ENCODE measurements around the gene PUS3. TPM values are rescaled to one million over a fixed set of nuclear protein-coding genes. Genes with fewer than 3 reads are reported as not detected.

PUS3 gene
- total and polyA plus RNA-seq, 5 experiments from 2014 or later: 8.2 to 16.7 (median 9.5) TPM

DNA sequence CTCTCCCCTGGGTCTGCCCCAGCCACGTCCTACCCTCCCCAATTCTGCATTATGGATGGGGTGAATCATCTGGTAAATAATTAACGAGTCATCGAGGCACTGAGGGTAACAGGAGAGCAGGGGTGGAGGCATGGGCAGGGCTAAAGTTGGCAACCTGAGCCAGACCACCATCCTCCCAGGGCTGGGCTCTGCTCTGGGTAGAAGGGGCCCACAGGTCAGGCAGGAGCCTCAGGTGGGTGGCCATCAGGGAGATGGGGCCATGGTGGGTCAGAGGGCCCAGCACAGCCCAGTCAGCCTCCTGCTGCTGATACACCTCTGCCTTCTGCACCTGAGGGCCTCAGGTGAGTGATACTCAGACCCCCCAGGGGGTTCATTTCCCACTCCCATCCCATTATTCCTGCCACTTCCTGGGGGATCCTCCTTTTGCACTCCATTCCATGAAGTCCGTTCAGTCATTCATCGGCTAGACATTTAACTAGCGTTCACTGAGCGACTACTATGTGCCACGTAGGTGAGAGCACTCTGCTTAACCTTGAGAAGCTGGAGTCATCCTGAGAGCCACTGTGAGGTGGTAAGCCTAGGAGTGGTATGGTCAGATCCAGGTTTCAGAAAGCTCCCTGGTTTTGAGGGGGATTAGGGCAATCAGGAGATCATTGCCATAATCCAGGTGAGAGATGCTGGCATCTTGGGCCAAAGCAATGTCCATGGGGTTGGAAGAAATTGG is 43.0 kb upstream of the PUS3 start, which contains the start of gene VSIG10L2:
Gene VSIG10L2, plus strand, starts transcription at position 248 of the 724 bp plus-strand sequence. Its CDS starts 12 bp downstream, at position 260.
- H3K4me3 Mint-ChIP-seq: no peak within 1 kb of the TSS
- POLR2A ChIA-PET: interaction anchor here (0.7 kb wide), 1 partner anchor 235 kb away, joined by 4 read pairs; no protein-coding TSS in a partner anchor
- ATAC-seq: no peak

GRCh38 chr11:125945011-125945796 is 42.2 kb upstream of the PUS3 start:
- H3K9me3 Mint-ChIP-seq: no peaks in the 10 kb centered on the region
- peaks cover 0 to 4% (median 3%) of the 10 kb centered on the region in 5 donors for H3K27me3 Mint-ChIP-seq
- no peak overlapping the region for H3K4me3 Mint-ChIP-seq
- POLR2A ChIA-PET: no interaction called here
- H3K36me3 Mint-ChIP-seq: no peaks in the 10 kb centered on the region
- no peak overlapping the region for H3K27ac Mint-ChIP-seq
- peaks cover 3 to 10% (median 6%) of the 10 kb centered on the region in 4 donors for H3K4me1 Mint-ChIP-seq
- DNase-seq (no peak), ATAC-seq (no peak)

More for the DNA sequence above, 43.0 kb upstream of the PUS3 start, which contains the start of gene VSIG10L2:
- H3K4me1 Mint-ChIP-seq: peaks cover 3 to 10% (median 6%) of the 10 kb centered on the region in 4 donors
- DNase-seq: no peak
- H3K36me3 Mint-ChIP-seq: no peaks in the 10 kb centered on the region
- peaks cover 1 to 8% (median 3%) of the 10 kb centered on the region in 5 donors for H3K27me3 Mint-ChIP-seq
- no peaks in the 10 kb centered on the region for H3K9me3 Mint-ChIP-seq
- H3K27ac Mint-ChIP-seq: no peak within 1 kb of the TSS

GRCh38 chr11:125944350-125945010 is 41.5 kb upstream of the PUS3 start:
- no peaks in the 10 kb centered on the region for H3K9me3 Mint-ChIP-seq
- POLR2A ChIA-PET: no interaction called here

GRCh38 chr11:125943661-125944349 is 40.8 kb upstream of the PUS3 start:
- H3K4me3 Mint-ChIP-seq: no peak overlapping the region
- ATAC-seq (no peak), DNase-seq (no peak)
- POLR2A ChIA-PET: no interaction called here
- peaks cover 4 to 13% (median 8%) of the 10 kb centered on the region in 4 donors for H3K4me1 Mint-ChIP-seq
- H3K27ac Mint-ChIP-seq: peak overlapping the region in 1 of 10 donors; percentile 27
- no peaks in the 10 kb centered on the region for H3K9me3 Mint-ChIP-seq
- peaks cover 0 to 2% (median 0%) of the 10 kb centered on the region in 5 donors for H3K27me3 Mint-ChIP-seq
- H3K36me3 Mint-ChIP-seq: no peaks in the 10 kb centered on the region

More at GRCh38 chr11:125944350-125945010, 41.5 kb upstream of the PUS3 start:
- H3K27ac Mint-ChIP-seq: peak overlapping the region in 1 of 10 donors; percentile 27
- peaks cover 0 to 4% (median 3%) of the 10 kb centered on the region in 5 donors for H3K27me3 Mint-ChIP-seq
- no peaks in the 10 kb centered on the region for H3K36me3 Mint-ChIP-seq
- no peak overlapping the region for H3K4me3 Mint-ChIP-seq
- peaks cover 3 to 10% (median 6%) of the 10 kb centered on the region in 4 donors for H3K4me1 Mint-ChIP-seq
- ATAC-seq (no peak), DNase-seq (no peak)

GRCh38 chr11:125942771-125943428 is 39.9 kb upstream of the PUS3 start:
- no peaks in the 10 kb centered on the region for H3K9me3 Mint-ChIP-seq
- POLR2A ChIA-PET: no interaction called here
- no peak overlapping the region for H3K27ac Mint-ChIP-seq
- DNase-seq: no peak
- H3K4me1 Mint-ChIP-seq: peaks cover 10 to 20% (median 14%) of the 10 kb centered on the region in 4 donors
- H3K36me3 Mint-ChIP-seq: no peaks in the 10 kb centered on the region
- no peak for ATAC-seq
- no peaks in the 10 kb centered on the region for H3K27me3 Mint-ChIP-seq
- H3K4me3 Mint-ChIP-seq: no peak overlapping the region

GRCh38 chr11:125941619-125942611 is 38.9 kb upstream of the PUS3 start:
- POLR2A ChIA-PET: no interaction called here
- ATAC-seq (peak; percentile 60 to 74), DNase-seq (peak in 8 of 10 donors; percentile 11 to 72 (median 42))
- no peak overlapping the region for H3K27ac Mint-ChIP-seq
- no peaks in the 10 kb centered on the region for H3K27me3 Mint-ChIP-seq
- no peaks in the 10 kb centered on the region for H3K36me3 Mint-ChIP-seq
- peaks cover 10 to 20% (median 14%) of the 10 kb centered on the region in 4 donors for H3K4me1 Mint-ChIP-seq
- no peaks in the 10 kb centered on the region for H3K9me3 Mint-ChIP-seq
- peak overlapping the region in 5 of 10 donors; percentile 8 to 54 (median 44) for H3K4me3 Mint-ChIP-seq

DNA sequence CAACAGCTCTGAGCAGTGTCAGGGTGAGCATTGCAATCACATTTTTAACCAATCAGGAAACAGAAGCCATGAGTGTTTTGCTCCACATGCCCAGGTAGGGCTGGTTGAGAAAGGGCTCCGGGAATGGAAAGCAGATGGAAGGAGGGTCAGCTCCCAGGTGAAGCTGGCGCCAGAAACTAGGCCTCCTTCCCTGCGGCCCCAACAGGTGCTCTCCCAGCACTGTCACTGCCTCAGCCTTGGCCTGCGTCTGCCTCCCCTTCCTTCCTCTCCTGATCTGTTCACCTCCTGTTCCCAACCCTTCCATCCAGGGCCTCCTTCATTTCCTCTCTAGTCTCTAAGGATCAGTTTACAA is 38.2 kb upstream of the PUS3 start:
- Mint-ChIP-seq H3K4me3 (no peak overlapping the region), H3K4me1 (peaks cover 10 to 20% (median 14%) of the 10 kb centered on the region in 4 donors), H3K9me3 (no peaks in the 10 kb centered on the region), H3K27me3 (no peaks in the 10 kb centered on the region), H3K27ac (no peak overlapping the region), H3K36me3 (no peaks in the 10 kb centered on the region)
- POLR2A ChIA-PET: no interaction called here
- DNase-seq (no peak), ATAC-seq (no peak)

GRCh38 chr11:125940145-125940544 is 37.1 kb upstream of the PUS3 start:
- no peak overlapping the region for H3K27ac Mint-ChIP-seq

DNA sequence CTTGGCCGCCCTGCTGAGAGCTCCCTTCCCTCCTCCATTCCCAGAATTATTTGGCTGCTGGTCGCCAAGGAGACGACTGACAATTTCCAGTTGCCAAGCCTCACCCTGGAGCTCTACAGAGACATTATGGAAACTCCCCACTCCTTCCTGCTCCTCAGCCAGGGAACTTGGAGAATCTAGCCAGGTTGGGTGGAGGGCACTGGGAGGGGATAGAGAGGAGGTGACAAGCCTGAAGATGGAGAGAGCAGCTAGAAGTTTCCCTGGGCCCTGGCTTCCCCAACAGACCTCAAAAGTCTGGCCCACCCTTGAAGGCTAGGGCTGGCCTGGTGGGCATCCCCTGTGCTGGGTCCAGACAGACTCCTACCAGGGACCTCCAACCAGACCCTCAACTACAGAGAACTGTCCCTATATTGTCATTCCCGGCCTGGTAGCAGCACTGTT is 36.1 kb upstream of the PUS3 start:
- H3K27ac Mint-ChIP-seq: peak overlapping the region in 1 of 10 donors; percentile 39
- no peaks in the 10 kb centered on the region for H3K36me3 Mint-ChIP-seq
- no peaks in the 10 kb centered on the region for H3K27me3 Mint-ChIP-seq
- no peak for DNase-seq
- no peak for ATAC-seq
- peaks cover 10 to 20% (median 14%) of the 10 kb centered on the region in 4 donors for H3K4me1 Mint-ChIP-seq
- H3K4me3 Mint-ChIP-seq: no peak overlapping the region
- no peaks in the 10 kb centered on the region for H3K9me3 Mint-ChIP-seq
- POLR2A ChIA-PET: no interaction called here

More at GRCh38 chr11:125940145-125940544, 37.1 kb upstream of the PUS3 start:
- Mint-ChIP-seq H3K27me3 (no peaks in the 10 kb centered on the region), H3K4me1 (peaks cover 10 to 20% (median 14%) of the 10 kb centered on the region in 4 donors), H3K36me3 (no peaks in the 10 kb centered on the region), H3K4me3 (no peak overlapping the region), H3K9me3 (no peaks in the 10 kb centered on the region)
- DNase-seq (no peak), ATAC-seq (no peak)
- POLR2A ChIA-PET: no interaction called here

DNA sequence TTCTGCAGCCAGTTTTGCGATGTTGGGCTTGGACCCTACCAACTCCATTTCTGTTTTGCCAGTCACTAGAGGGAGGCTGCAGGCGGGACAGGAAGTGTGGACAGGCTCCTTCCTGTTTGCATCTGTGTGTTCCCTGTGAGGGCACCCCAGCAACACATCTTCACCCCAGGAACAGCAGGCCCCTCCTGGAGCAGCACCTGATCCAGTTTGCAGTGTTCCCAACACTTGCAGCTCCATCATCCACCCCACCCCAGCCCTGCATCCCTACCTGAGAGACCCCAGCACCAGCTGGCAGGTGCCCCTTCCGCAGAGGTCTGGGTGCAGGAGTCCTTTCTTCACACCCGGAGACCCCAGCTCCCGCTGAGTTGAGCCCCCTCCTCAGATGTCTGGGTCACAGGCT is 35.4 kb upstream of the PUS3 start:
- DNase-seq (no peak), ATAC-seq (no peak)
- H3K9me3 Mint-ChIP-seq: no peaks in the 10 kb centered on the region
- POLR2A ChIA-PET: no interaction called here
- H3K27ac Mint-ChIP-seq: peak overlapping the region in 2 of 10 donors; percentile 28 to 38
- H3K4me3 Mint-ChIP-seq: no peak overlapping the region
- H3K36me3 Mint-ChIP-seq: no peaks in the 10 kb centered on the region
- no peaks in the 10 kb centered on the region for H3K27me3 Mint-ChIP-seq
- peaks cover 10 to 23% (median 14%) of the 10 kb centered on the region in 4 donors for H3K4me1 Mint-ChIP-seq

DNA sequence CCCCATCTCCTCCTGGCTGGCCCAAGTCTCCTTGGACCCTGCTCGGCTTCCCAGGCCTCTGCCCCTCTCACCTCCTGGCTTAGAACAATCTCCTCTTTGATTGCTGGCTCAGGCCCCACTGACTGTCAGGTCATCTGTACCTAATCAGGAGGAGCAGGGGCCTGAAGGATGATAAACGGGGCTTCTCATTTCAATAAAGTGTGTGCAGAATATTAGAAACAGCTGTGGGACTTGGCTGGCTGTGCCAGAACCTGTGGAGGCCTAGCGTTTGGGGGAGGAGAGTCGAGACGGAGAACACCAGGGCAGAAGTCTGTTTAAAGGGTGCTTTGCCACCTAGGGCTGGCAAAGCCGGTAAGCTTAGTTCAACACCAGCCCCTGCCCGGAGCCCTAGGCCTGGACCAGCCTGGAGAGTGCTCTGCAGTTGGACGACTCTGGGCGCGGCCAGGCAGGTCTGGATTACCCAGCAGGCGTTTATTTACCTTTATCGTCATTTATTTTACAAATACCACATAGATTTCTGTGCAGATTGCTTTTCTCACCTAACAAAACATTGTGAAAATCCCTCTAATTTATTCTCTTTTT is 32.7 kb upstream of the PUS3 start:
- H3K9me3 Mint-ChIP-seq: no peaks in the 10 kb centered on the region
- no peaks in the 10 kb centered on the region for H3K36me3 Mint-ChIP-seq
- H3K4me1 Mint-ChIP-seq: peaks cover 6 to 17% (median 12%) of the 10 kb centered on the region in 4 donors
- DNase-seq: no peak
- H3K27me3 Mint-ChIP-seq: peaks cover 0 to 3% (median 0%) of the 10 kb centered on the region in 5 donors
- POLR2A ChIA-PET: no interaction called here
- no peak overlapping the region for H3K27ac Mint-ChIP-seq
- no peak for ATAC-seq
- no peak overlapping the region for H3K4me3 Mint-ChIP-seq

Measured in naive thymus-derived CD8-positive, alpha-beta T cell (primary cell).